ENCODE results near the gene STK32B. TPM values are rescaled to one million over a fixed set of nuclear protein-coding genes. Genes with fewer than 3 reads are reported as not detected.

Gene STK32B
- total and polyA plus RNA-seq, 2 of the 8 experiments (the other 6 are each of a cell fraction or from before 2014, with no cell fraction given), result 2.3 to 2.5 TPM

- H4K8ac ChIP-seq (ENCODE audit: extremely low read depth, insufficient read depth, low read length), result no peak overlapping the region; the same call in 1 of the 2 replicates
- no peak overlapping the region for H2BK5ac ChIP-seq (ENCODE audit: low read depth, low read length)
- 0 out of 2 replicates have a peak overlapping the region, but pooled peaks have one; percentile 53 for H2BK15ac ChIP-seq (ENCODE audit: low read length)
- peaks cover 0 to 7% (median 5%) of the 10 kb centered on the region in 4 experiments; a peak in 5 of 7 replicates for H3K4me1 ChIP-seq (replicated peaks in 1 of 4; ENCODE audit: control insufficient read depth in 3 of 4, insufficient read depth in 4 of 4, low read length in 3 of 4)
- peak overlapping the region; percentile 85 for H2AFZ ChIP-seq (ENCODE audit: low read length)
- H3K9me3 ChIP-seq (ENCODE audit: insufficient read depth in 2 of 2, low read depth in 1 of 2, low read length in 1 of 2), result no peaks in the 10 kb centered on the region
- no peaks in the 10 kb centered on the region for H3K79me1 ChIP-seq (ENCODE audit: low read depth, low read length)
- H2BK20ac ChIP-seq (ENCODE audit: low read length), result no peak overlapping the region
- peaks cover 3 to 4% of the 10 kb centered on the region in 2 experiments for H4K20me1 ChIP-seq (replicated peaks in 1 of 2; ENCODE audit: control insufficient read depth in 1 of 2, insufficient read depth in 2 of 2, low read length in 2 of 2)
- no peak overlapping the region for H2AK5ac ChIP-seq (ENCODE audit: low read depth, low read length)
- H2BK12ac ChIP-seq (ENCODE audit: low read depth, low read length), result peak overlapping the region; percentile 7; the same call in 1 of the 2 replicates
- no peak overlapping the region for H2BK120ac ChIP-seq (replicated peaks; ENCODE audit: low read depth, low read length)
- H3K4me3 ChIP-seq (ENCODE audit: extremely low read depth in 1 of 4, insufficient read depth in 2 of 4, low read depth in 3 of 4, low read length in 4 of 4), result peak overlapping the region; percentile 29 to 70 (median 58)
- H3K4me2 ChIP-seq (ENCODE audit: insufficient read depth in 1 of 2, low read depth in 2 of 2, low read length in 2 of 2), result peak overlapping the region; percentile 62 to 97
- no peak overlapping the region for H4K5ac ChIP-seq (ENCODE audit: insufficient read length, low read depth, low read length)
- H3K9ac ChIP-seq (replicated peaks in 1 of 4; ENCODE audit: extremely low read depth in 1 of 4, low read depth in 3 of 4, low read length in 3 of 4), result no peak overlapping the region; a peak in 2 of 7 replicates
- peaks cover 13% of the 10 kb centered on the region; the same call in 1 of the 2 replicates for H3K23me2 ChIP-seq (ENCODE audit: low read depth, low read length)
- no peak overlapping the region for H3K4ac ChIP-seq (replicated peaks; ENCODE audit: insufficient read length, low read depth, low read length)
- no peak for FAIRE-seq
- no peaks in the 10 kb centered on the region for H3K36me3 ChIP-seq (ENCODE audit: control insufficient read depth in 2 of 4, insufficient read depth in 4 of 4, low read length in 3 of 4)
- H3K27ac ChIP-seq (ENCODE audit: low read depth, low read length), result no peak overlapping the region
- no peaks in the 10 kb centered on the region for H3K79me2 ChIP-seq (ENCODE audit: control insufficient read depth in 1 of 2, insufficient read depth in 2 of 2, low read length in 2 of 2)
- 0 out of 2 replicates have a peak overlapping the region, but pooled peaks have one; percentile 19 for H3K18ac ChIP-seq (ENCODE audit: extremely low read depth, low read length)
- no peak overlapping the region for H3K14ac ChIP-seq (ENCODE audit: insufficient read length)
- POLR2A ChIA-PET (ENCODE audit: partially characterized antibody), result interaction anchor here (0.6 to 0.9 kb wide), 2 partner anchors 10 to 143 kb away, joined by 3 read pairs; no protein-coding TSS in a partner anchor
- WGBS, 2 experiments (ENCODE audit: extremely low coverage in 1 of 2, insufficient coverage in 1 of 2, insufficient read length in 1 of 2, insufficient replicate concordance in 2 of 2, low coverage in 1 of 2, low lambda C conversion rate in 2 of 2, missing lambda C conversion rate in 1 of 2), result 13% methylated on average over 15 of the region's 18 CpGs; no CpG with 5 or more reads in 1 of the 2 experiments
- no peak overlapping the region for H3K23ac ChIP-seq (ENCODE audit: insufficient read length)
- CTCF ChIA-PET (ENCODE audit: partially characterized antibody), result interaction anchor here (0.8 to 3.3 kb wide), 9 partner anchors 9 to 406 kb away, joined by 3 to 15 read pairs (median 5); no protein-coding TSS in a partner anchor
- H4K91ac ChIP-seq (replicated peaks; ENCODE audit: insufficient read length, low read length), result no peak overlapping the region
- H3K56ac ChIP-seq (replicated peaks; ENCODE audit: insufficient read length, low read depth, low read length), result no peak overlapping the region
- DNase-seq (ENCODE audit: low read depth in 1 of 2, low spot score in 2 of 2), result no peak
- H3K27me3 ChIP-seq (replicated peaks in 1 of 4; ENCODE audit: control insufficient read depth in 3 of 4, extremely low read depth in 1 of 4, insufficient read depth in 3 of 4, low read length in 3 of 4), result peaks cover 15 to 35% (median 24%) of the 10 kb centered on the region in 4 experiments
- TF ChIP-seq YY1 (IDR thresholded peaks at IDR 0.05; ENCODE audit: low read depth, low read length) (no peak), JUN (IDR thresholded peaks at IDR 0.05; ENCODE audit: low read depth, low read length) (no peak), KDM5A (IDR thresholded peaks at IDR 0.05; ENCODE audit: low read length) (no peak), EP300 (IDR thresholded peaks at IDR 0.05; ENCODE audit: borderline replicate concordance in 1 of 2, low read depth in 2 of 2, low read length in 2 of 2) (no peak), RXRA (IDR thresholded peaks at IDR 0.05; ENCODE audit: insufficient read depth, low read depth, low read length) (no peak), CTCF (IDR thresholded peaks at IDR 0.05; ENCODE audit: control extremely low read depth in 1 of 3, insufficient read depth in 1 of 3, low read depth in 1 of 3, low read length in 3 of 3) (no peak), TCF12 (IDR thresholded peaks at IDR 0.05; ENCODE audit: low read depth, low read length) (no peak), MAFK (IDR thresholded peaks at IDR 0.05; ENCODE audit: low read depth, low read length) (no peak), BCL11A (IDR thresholded peaks at IDR 0.05; ENCODE audit: low read depth in 2 of 2, low read length in 2 of 2) (no peak), CTBP2 (IDR thresholded peaks at IDR 0.05; ENCODE audit: borderline replicate concordance, insufficient read depth, insufficient read length, low read length) (no peak)
Measured at GRCh38 chr4:5052204-5052702, 973 bp downstream of the STK32B start.

Data from H1 (cell line).